ENCODE results near the gene NKX2-1.
"Not testable (repeated sequence)": the region's sequence is repeated elsewhere in the genome, so short reads cannot be mapped to it uniquely, and the experiment has no call there.

Gene NKX2-1

GRCh38 chr14:36505892-36506731 lies 13.9 kb downstream of the NKX2-1 start:
- DNase-seq (ENCODE audit: low spot score), result no peak

DNA sequence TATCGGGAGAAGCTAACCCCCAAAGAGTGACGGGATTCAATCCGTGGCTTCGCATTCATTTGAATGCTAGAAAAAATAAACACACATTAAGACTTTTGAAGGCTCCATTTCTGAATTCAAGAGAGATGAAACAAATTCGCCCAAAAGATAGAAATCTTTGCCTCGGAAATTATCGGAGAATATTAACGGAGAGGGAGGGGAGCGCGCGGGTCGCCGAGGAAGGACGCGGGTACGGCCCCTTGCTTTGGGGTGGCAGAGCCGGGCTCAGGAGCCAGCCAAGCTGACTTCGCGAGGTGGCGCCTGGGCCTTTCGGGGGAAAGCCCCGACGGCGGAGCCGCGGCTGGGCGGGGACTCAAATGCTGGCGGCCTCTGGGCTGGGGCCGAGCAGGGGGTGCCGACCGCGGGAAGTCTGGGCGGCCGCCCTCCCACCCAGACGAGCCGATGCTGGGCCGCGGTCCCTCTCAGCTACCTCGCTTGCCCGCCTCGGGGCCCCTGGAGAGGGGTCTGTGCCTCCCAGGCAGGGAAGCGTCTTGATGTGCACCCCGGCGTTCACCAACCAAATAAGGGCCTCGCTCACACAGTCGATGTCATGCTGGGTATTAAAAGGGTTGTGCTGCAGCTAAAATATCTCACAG lies 14.7 kb downstream of the NKX2-1 start:
- no peak for DNase-seq (ENCODE audit: low spot score)

DNA sequence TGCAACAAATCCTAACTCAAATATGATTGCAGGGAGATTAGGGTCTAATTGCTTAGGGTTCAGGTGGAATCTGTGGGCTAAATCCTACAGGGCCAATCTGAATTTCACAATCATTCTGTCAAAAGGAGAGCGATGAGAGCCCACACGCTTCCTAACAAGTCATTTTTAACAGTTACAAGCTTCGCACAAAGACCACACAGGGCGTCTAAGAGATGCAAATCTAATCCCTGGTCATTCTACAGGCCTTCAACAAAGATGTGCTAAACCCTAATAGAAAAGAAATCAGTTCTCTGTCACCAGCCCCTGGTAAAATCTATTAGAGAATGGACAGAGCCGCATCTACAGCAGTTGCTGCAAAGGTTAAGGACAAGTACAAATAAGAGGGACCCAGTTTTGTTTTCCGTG lies 15.3 kb downstream of the NKX2-1 start:
- no peak for DNase-seq (ENCODE audit: low spot score)

DNA sequence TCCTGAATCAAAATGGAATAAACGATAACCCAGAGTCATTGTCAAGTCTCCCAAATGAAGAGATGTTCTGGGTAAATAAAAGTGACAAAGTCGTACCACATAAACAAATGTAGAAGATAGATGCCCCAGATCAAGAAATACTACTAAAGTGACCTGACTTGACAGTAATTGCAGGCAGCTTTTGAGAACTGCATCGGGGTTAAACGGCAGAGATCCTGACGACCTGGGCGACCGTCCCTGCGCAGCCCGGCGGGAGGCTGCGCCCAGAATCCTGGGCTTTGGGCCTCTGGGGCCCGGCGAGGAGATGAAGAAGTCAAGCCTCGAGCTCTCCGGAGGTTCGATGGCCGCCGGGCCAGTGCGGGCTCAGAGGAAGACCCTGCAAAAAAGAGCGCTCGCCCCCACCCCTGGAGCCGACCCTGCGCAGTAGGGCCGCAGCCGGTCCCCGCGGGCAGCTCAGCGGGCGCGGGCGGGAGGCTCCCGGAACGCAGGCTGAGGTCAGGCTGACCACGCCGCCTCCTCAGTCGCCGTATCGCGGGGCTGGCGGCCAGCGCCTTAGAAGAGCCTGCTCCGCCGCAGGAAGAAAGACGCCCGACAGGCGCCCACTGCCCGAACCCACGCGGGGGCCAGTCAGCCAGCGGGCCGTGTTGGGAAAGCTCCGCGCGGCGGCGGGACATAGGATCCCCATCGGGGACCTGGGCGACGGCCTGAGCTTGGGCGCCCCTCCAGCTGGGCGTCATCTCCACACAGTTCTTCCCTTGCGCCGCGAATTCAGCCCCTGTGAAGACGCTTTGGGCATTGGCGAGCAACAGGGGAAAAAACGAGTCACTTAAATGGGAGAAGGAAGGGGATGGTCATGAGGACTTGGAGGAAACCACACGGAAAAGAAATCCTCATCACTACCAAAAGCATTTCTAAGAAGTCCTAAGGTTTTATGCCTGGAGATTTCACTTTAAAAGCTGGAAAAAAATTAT lies 16.0 kb downstream of the NKX2-1 start:
- DNase-seq (ENCODE audit: low spot score), result no peak

DNA sequence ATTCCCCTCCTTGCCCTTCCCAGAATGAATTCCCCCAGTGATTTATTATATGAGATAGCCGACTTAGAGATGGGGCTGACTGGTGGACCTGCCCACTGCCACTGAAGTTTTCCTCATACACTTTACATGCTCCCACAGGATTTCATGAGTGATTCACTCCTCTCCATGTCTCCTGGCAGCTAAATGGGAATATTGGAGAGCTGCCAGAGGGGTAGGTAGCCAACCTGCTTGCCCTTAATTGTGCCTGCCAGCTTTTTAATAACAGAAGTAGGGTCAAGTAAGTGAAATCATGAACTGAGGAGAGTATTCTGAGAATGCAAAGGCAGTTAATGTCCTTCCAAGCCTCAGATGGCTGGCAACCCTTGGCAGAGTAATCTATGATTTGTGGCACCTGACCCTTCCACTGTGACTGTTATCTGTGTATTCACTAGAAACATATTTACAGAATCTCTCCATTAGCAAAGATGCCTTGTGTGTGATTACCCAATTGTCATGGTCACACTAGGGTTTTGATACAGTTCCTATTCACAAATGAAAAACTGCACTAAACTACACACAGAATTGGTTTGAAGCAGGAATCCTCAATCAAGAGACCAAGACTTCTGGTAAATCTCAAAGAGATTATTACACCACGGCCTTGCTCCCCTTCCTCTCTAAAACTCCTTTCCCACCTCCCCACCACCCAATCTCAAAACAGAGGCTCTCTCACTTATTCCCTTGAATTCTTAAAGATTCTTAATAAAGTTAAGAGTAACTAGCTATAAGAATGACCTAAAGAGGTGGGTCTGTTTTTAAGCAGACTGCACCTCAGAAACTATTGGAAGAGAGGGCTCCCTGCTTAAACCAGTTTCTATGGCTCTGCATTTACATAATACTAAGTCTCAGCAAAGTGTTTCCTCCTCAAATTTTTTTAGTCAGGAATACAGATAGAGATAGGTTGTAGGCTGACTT lies 17.2 kb downstream of the NKX2-1 start:
- DNase-seq (ENCODE audit: low spot score), result no peak

GRCh38 chr14:36498938-36499337 lies 21.1 kb downstream of the NKX2-1 start:
- no peak for DNase-seq (ENCODE audit: low spot score)

GRCh38 chr14:36496346-36496745 lies 23.7 kb downstream of the NKX2-1 start:
- DNase-seq (ENCODE audit: low spot score), result no peak

DNA sequence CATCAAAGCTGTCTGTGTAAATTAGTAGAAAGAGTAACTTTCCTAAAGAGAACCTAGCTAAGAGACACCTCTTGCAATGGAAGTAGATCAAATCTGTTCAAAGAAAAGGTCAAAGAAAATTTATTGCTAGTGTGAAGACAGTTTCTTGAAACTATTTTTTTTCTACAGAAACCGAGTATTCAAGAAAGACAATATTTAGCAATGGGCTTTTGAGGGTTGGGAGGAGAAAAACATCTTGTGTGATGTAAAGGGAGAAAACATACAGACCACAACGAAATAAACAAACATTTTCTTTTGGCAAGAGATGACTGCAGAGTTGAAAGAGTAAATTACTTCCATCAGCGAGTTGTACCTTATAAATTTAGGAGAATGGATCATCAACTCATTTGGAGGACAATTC lies 24.4 kb downstream of the NKX2-1 start:
- DNase-seq (ENCODE audit: low spot score), result no peak

GRCh38 chr14:36493761-36494160 lies 26.3 kb downstream of the NKX2-1 start:
- no peak for DNase-seq (ENCODE audit: low spot score)

DNA sequence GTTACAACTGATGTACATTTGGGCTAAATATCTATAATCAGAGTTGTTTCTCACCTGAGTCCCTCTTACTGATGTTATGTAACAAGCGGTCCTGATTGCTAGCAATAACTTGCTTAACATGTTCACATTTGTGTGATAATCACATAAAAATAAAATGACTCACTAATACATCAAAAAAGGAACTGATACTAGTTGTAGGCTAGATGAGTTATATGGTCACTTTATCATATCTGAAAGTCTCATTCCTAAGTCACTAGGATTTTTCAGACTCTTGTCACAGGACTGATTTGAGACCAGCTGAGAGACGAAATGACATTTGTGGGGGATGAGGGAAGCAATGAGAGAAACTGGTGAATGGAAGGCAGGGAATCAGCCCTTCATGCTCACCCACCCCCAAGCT lies 34.3 kb downstream of the NKX2-1 start:
- DNase-seq (ENCODE audit: low spot score), result no peak

DNA sequence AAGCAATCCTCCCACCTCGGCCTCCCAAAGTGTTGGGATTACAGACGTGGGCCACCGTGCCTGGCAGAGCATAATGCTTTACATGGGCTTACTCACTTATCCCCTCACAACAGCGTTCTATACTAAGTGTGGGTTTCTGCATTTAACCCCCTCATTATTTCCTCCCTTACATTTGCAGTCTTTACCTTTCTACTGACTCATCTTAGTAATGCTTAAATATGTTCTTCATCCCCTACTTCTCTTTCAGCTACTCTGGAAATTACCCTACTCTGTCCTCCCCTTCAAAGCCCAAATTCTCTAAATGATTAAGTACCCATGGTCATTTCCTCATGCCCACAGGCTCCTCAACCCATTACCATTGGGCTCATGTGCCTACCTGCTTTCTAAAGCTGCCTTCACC lies 40.7 kb downstream of the NKX2-1 start:
- no peak for DNase-seq (ENCODE audit: low spot score)

DNA sequence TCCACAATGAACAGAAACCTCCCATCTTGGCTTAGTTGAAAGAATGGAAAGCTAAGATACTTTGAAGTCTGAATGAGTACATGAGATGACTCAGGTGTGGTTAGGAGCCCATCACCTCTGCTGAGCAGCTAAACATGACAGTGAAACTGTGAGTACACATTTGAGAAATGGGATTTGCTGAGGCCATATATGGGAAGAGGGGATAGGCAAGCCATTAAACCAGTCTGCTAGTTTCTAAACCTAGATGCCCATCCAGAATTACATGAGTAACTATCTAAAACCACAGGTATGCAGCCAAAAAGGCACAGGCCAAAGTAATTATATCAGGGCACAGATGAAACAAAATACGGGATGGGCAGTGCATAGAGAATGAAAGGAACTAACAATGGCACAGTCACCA lies 41.2 kb downstream of the NKX2-1 start:
- DNase-seq (ENCODE audit: low spot score), result no peak

DNA sequence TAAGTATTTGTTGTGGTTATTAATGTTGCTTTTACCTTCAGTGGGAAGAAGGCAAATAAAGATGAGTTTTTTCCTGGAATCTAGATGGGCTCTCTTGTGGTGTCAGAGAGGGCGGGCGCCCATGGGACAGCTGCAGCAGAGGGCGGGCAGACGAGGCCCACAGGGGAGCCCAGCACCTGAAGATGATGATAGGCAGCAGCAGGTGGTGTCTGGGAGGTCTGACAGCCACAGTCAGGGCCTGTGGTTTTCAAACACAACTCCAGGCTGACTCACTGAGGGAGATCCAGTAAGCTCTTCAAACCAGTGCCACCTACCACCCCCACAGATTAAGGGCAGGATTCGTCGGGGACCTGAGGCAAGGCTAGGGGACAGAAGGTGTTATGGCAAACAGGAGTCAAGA lies 42.8 kb downstream of the NKX2-1 start:
- DNase-seq (ENCODE audit: low spot score), result no peak

DNA sequence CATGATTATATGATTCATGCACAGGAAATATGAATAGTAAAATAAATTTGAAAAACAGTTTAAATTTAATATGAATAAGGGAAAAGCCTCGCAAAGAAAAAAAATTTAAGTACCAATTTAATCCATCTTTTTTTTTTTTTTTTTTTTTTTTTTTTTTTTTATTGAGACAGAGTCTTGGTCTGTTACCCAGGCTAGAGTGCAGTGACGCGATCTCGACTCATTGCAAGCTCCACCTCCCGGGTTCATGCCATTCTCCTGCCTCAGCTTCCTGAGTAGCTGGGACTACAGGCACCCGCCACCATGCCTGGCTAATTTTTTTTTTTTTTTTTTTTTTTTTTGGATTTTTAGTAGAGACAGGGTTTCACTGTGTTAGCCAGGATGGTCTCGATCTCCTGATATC lies 44.0 kb downstream of the NKX2-1 start:
- not testable (repeated sequence) for DNase-seq (ENCODE audit: low spot score)

DNA sequence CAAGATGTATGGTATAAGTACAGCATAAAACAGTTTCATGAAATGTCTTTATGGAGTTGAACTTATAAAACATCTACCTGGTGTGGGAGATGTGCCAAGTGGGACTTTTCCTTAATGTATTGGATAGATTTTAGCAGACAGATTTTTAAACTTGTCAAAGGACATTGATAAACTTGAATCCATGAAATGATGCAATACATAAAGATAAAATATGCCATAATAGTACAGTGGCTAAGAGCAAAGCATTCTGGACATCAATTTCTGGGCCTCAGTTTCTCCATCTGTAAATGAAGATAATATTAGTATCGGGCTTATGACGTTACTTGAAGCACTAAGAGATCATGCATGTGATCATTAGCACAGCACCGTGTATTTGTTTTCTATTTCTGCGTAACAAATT lies 45.4 kb downstream of the NKX2-1 start:
- DNase-seq (ENCODE audit: low spot score), result no peak

DNA sequence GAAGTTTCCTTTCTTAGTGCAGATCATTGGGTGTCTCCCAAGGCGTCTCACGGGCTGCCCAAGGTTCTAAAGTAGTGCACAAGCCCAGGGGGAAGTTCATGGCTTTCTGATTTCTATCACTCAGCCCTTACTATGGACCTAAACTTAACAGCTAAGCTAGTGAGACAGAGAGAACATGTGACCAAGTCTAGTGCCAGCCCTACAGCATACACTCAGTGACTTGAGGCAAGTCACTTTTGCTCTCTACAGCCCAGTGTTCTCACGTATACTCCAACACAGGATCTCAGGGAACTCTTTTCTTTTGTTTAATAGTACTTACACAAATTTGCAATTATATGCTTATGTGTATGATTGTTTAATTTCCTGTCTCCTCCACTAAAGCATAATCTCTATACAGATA lies 48.6 kb downstream of the NKX2-1 start:
- no peak for DNase-seq (ENCODE audit: low spot score)

GRCh38 chr14:36467332-36467731 lies 52.7 kb downstream of the NKX2-1 start:
- no peak for DNase-seq (ENCODE audit: low spot score)
